Activated CD8-positive, alpha-beta memory T cell treated with anti-CD3 and anti-CD28 coated beads, Interleukin-2, amount 50 U/mL, for 24 hours (primary cell): ENCODE results near the gene DNAH8.

Source experiments
- DNase-seq: peaks from one replicate; pipeline ENCODE4 v3.0.0-alpha.2; 2020; ENCODE audit errors: extremely low read depth

Gene DNAH8

DNA sequence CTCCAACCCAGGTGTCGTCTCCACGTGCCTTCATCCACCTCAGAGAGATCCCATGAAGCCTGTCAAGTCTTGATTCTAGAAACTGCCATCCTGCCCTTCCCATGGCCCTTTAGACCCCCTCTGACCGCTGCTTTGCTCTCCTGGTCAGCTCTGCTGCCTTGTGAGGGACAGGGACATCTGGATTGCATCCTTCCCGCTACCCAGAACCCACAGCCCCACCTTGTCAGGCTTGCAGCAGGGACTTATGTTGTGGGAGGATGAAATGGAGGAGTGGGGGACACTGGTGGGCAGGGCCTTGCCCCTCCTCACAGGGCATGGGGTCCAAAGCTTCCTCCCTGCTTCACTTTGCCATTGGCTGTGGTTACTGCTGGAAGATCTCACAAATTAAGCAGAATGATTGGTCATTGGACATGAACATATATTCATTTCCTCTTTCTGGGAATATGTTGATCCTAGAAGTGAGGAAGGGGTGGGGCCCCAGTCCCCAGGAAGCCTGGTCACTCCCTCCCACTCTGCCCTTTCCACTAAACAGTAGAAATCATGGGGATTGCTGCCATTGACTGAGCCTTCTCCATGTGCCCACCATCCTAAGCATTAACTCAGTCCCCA lies 338.0 kb downstream of the DNAH8 start:
- no peak for DNase-seq

- DNase-seq: no peak
Measured at GRCh38 chr6:39053854-39054576, 338.9 kb downstream of the DNAH8 start.

DNA sequence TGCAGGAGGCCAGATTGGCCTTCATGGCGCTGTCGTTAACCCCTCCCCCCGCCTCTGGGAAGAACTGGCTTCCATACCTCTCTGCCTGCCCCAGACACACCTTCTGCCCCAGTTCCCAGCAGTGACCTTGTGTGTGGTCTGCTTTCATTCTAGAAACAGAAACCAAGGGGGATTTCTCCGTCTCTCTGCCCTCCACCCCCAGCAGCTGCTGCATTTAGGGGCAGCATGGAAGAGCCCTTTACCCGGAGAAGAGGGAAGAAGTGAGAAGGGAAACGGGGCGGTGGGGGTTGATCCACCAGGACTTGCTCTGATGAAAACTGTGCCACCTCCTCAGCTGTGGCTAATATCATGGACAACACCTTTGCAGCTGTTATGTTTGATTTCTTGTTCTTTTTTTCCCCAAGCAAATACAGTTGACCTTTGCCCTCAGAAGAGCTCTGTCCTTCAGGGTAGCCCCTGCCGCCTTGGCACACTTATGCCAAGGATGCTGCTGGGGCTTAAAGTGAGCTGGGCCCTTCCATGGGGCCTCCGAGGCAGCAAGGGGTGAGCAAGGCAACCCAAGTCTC lies 339.5 kb downstream of the DNAH8 start:
- no peak for DNase-seq

GRCh38 chr6:39055661-39056060 lies 340.6 kb downstream of the DNAH8 start:
- no peak for DNase-seq

DNA sequence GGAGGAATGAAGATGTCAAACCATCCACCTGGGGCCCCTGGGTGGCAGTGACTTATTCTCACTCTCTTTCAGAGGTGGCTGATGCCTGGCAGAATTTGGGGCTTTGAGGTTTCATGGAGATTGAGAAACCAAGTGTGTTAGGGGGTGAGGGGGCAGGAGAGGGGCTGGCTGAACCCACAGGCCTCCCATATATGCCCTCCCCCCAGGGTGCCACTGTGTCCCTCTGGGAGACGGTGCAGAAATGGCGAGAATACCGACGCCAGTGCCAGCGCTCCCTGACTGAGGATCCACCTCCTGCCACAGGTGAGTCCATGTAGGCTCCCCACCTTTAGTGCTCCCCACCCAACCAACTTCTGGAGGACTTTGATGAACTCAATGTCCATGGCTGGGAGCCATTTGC lies 341.1 kb downstream of the DNAH8 start:
- no peak for DNase-seq

GRCh38 chr6:39056681-39057080 lies 341.6 kb downstream of the DNAH8 start:
- no peak for DNase-seq

DNA sequence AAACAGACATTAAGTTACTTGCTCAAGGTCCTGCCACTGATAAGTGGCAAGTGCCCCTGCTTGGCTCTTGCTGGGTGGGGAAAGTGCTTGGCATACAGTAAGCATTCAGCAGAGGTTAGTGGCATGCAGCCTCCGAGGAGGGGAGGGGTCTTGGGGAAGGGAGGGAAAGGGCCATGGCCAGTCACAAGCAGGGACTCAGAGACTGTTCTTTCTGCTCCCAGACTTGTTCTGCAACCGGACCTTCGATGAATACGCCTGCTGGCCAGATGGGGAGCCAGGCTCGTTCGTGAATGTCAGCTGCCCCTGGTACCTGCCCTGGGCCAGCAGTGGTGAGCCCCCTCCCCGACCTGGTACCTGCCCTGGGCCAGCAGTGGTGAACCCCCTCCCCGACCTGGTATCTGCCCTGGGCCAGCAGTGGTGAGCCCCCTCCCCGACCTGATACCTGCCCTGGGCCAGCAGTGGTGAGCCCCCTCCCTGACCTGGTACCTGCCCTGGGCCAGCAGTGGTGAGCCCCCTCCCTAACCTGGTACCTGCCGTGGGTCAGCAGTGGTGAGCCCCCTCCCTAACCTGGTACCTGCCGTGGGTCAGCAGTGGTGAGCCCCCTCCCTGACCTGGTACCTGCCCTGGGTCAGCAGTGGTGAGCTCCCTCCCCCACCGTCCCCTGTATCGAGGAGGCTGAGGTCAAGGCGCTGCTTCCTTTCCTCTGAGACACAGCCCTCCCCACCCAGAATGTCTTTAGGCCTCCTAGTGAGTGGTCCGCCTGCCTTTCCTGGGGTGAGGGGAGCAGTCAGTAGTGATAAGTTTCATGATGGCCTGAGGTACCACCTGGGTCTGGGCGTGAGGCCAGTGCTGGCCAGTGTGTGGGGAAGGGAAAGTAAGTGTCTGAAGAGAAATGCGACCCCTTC lies 342.4 kb downstream of the DNAH8 start:
- DNase-seq: no peak

DNA sequence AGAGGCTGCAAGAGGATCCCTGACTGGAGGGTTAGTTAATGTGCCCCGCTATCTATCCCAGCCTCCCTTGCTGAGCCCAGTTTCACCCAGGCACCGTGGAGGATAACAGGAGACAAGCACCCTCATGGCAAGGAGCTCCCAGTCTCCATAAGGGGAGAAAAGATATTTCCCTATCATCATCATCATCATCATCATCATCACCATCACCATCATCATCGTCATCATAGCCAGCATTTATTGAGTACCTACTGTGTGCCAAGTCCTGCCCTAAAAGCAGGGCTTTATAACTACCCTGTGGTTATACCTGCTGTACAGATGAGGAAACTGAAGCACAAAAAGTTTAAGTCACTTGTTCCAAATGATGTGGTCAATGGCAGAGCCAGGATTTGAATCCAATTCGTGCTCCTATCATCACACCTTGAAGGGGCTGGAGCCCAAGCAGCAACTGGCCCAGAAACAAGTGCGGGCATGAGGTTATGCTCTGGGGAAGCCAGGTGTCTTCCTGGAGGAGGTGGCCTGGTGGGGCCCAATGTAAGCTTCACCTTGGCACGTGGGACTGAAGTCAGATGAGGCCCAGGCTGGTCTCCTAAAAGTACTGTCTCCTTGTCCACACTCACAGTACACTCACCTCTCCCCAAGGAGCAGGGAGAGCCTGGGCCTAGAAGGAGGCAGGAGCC lies 343.5 kb downstream of the DNAH8 start:
- no peak for DNase-seq

- no peak for DNase-seq
Measured at GRCh38 chr6:39059496-39060310, 344.6 kb downstream of the DNAH8 start.

- no peak for DNase-seq
Measured at GRCh38 chr6:39060467-39061160, 345.5 kb downstream of the DNAH8 start.

DNA sequence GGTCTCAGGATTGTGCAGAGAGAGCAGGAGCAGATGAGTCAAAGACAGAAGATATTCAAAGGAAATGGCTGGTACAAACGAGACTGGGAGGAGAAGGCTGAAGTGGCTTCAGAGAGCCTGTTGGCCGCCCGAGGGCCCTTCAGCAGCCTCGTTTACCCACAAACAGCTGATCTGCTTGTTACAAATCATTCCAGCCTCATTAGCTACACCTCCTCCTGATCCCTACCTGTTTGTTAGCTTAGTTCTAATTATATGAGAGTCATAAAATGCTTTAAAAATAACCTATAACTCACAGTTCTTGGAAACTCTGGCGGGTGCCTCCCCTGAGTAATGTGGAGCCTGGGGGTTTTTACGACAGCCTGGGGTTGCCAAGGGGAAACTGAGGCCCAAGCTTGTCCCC lies 346.1 kb downstream of the DNAH8 start:
- DNase-seq: no peak

GRCh38 chr6:39061588-39061987 lies 346.5 kb downstream of the DNAH8 start:
- DNase-seq: no peak

DNA sequence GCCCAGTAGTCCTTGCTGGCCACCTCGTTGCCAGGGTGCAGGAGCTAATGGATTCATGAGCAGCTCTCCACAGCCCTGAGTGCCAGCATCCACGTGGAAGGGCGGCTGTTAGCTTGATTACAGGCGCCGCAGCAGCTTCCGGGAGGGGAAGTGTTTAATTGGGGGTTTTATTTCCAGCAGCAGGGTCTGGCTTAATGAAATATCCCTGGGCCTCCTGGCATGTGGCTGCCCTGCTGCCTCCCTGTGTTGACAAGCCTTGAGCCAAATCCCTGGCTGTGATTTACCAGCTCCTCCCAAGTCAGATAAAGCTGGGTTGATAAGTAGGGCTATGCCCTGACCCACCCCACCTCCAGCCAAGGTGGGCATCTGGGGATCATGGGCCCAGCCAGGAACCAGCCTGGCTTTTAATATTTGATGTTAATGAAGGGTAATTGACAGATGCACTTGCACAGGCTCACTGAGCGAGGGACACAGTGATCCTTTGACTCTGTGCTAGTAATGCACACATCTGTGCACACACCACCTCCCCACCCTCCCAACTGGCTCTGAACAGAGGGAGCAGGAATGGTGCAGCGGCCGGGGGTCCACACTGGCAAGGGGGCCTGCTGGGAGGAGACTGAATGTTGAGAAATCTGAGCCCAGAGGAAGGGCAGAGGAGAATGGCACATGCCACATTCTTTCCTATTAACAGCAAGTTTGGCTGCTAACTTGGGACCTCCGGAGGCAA lies 347.1 kb downstream of the DNAH8 start:
- no peak for DNase-seq

GRCh38 chr6:39063526-39063925 lies 348.4 kb downstream of the DNAH8 start:
- no peak for DNase-seq

DNA sequence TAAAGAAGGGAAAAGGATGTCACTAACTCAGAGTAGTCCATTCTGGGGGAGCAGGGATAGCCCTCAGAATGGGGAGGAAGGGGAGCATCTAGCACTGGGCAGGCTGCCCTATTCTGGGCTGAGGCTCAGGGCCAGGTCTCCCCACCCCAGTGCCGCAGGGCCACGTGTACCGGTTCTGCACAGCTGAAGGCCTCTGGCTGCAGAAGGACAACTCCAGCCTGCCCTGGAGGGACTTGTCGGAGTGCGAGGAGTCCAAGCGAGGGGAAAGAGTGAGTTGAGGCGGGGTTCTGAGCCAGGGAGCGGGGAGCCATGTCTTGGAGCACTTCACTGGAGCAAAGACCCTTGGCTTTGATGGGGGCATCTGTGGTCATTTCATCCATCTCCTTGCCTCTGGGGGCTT lies 350.4 kb downstream of the DNAH8 start:
- DNase-seq: no peak

- DNase-seq: no peak
Measured at GRCh38 chr6:39068391-39068790, 353.3 kb downstream of the DNAH8 start.

GRCh38 chr6:39072830-39073229 lies 357.7 kb downstream of the DNAH8 start:
- no peak for DNase-seq

DNA sequence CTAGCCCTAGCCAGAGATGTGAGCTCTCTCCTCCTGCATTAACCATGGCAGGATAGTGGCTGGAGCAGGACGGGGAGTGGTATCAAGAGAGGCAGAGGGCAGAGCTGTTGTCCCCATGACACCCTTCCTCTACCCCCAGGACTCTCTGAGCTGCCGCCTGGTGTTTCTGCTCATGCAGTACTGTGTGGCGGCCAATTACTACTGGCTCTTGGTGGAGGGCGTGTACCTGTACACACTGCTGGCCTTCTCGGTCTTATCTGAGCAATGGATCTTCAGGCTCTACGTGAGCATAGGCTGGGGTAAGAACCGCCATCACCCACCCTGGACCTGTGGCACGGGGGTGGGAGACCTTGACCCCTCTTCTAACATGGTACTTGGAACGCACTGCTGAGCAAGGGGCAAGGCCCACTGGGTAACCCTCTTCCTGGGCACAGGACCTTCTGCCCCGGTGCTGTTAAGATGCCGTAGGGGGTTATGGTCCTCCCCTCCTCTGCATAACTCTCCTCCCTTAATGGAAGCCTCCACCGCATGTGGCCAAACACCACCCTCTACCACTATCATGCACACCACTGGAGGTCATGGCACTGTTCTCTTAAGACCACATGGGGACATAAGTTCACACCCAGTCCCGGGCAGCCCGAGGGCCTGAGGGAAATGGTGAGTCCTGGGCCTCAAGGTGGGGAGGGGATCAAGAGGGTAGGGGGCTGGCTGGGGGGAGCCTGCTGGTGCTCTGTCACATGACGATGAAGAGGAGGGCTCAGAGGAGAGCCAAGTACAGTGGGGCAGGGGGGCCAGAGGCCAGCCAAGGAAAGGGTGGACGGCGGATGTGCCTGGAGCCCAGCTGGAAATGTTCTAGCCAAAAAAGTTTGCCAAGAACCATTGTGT lies 358.6 kb downstream of the DNAH8 start:
- no peak for DNase-seq

DNA sequence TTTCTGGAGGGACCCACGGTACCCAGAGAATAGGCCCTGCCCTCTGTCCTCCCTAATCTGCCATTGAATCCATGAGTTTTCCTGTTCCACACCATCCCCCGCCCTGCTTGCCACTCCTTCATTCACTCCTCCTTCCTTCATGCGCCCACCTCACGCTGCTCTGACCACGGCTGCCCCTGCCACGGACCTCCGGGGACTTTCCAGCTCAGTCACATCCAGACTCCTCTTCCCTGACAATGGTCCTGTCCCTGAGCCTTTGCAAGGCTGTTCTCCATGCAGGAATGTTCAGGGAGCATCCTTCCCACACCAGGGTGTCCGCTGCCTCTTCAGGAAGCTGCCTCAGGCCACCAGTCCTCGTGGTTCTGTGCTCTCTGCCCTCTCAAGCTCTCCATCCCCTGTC lies 359.4 kb downstream of the DNAH8 start:
- no peak for DNase-seq
